Measurements from ENCODE around the gene JARID2. TPM values are rescaled to one million over a fixed set of nuclear protein-coding genes. Genes with fewer than 3 reads are reported as not detected.

The JARID2 gene
- total and polyA plus RNA-seq, 2 of the 8 experiments (the other 6 are each of a cell fraction or from before 2014, with no cell fraction given), result 60.1 to 239 TPM

GRCh38 chr6:15416932-15417509, 171.2 kb downstream of the JARID2 start (continued):
- TF ChIP-seq HDAC2 (IDR thresholded peaks at IDR 0.05; ENCODE audit: borderline replicate concordance in 1 of 2, low read depth in 2 of 2, low read length in 2 of 2) (no peak), BCL11A (IDR thresholded peaks at IDR 0.05; ENCODE audit: low read depth in 2 of 2, low read length in 2 of 2) (no peak), CTCF (IDR thresholded peaks at IDR 0.05; ENCODE audit: control extremely low read depth in 1 of 3, insufficient read depth in 1 of 3, low read depth in 1 of 3, low read length in 3 of 3) (no peak), MAX (IDR thresholded peaks at IDR 0.05) (no peak), EGR1 (IDR thresholded peaks at IDR 0.05; ENCODE audit: borderline replicate concordance, low read depth, low read length) (no peak)
